IPS-NIHi11 (cell line): ENCODE results near the gene YTHDC1.
"Not testable (repeated sequence)": the region's sequence is repeated elsewhere in the genome, so short reads cannot be mapped to it uniquely, and the experiment has no call there.

Experiments used
- DNase-seq: peaks from one replicate; pipeline ENCODE4 v3.0.0; 2012; ENCODE audit warnings: mixed read lengths, low spot score

The YTHDC1 gene

GRCh38 chr4:68349649-68350360 lies at the start of gene YTHDC1:
YTHDC1 (minus strand) TSS chr4:68350090; CDS start chr4:68349753, 337 bp downstream.
- peak; percentile 96 for DNase-seq

- DNase-seq, result no peak
These were observed 49.4 kb upstream of the YTHDC1 start for GRCh38 chr4:68399306-68399705.

- DNase-seq, result no peak
These were observed 46.9 kb upstream of the YTHDC1 start for GRCh38 chr4:68396756-68397155.

GRCh38 chr4:68391436-68391835 lies 41.5 kb upstream of the YTHDC1 start:
- no peak for DNase-seq

- no peak for DNase-seq
These were observed 40.5 kb upstream of the YTHDC1 start for GRCh38 chr4:68390205-68390935.

GRCh38 chr4:68389386-68389913 lies 39.6 kb upstream of the YTHDC1 start:
- DNase-seq, result not testable (repeated sequence)

- no peak for DNase-seq
These were observed 38.5 kb upstream of the YTHDC1 start for GRCh38 chr4:68388347-68388865.

- no peak for DNase-seq
These were observed 35.4 kb upstream of the YTHDC1 start for GRCh38 chr4:68385267-68385666.

GRCh38 chr4:68383115-68383514 lies 33.2 kb upstream of the YTHDC1 start:
- no peak for DNase-seq

GRCh38 chr4:68378226-68378625 lies 28.3 kb upstream of the YTHDC1 start:
- DNase-seq, result no peak

GRCh38 chr4:68375667-68376559 lies 26.0 kb upstream of the YTHDC1 start:
- DNase-seq, result peak; percentile 64

GRCh38 chr4:68373513-68373912 lies 23.6 kb upstream of the YTHDC1 start:
- DNase-seq, result peak; percentile 84

- DNase-seq, result no peak
These were observed 22.7 kb upstream of the YTHDC1 start for GRCh38 chr4:68372588-68372987.

GRCh38 chr4:68369142-68369805 lies 19.4 kb upstream of the YTHDC1 start:
- no peak for DNase-seq

GRCh38 chr4:68368691-68369131 lies 18.8 kb upstream of the YTHDC1 start:
- DNase-seq, result no peak

- no peak for DNase-seq
These were observed 17.9 kb upstream of the YTHDC1 start for GRCh38 chr4:68367835-68368234.

GRCh38 chr4:68366600-68366999 lies 16.7 kb upstream of the YTHDC1 start:
- no peak for DNase-seq

- DNase-seq, result no peak
These were observed 15.2 kb upstream of the YTHDC1 start for GRCh38 chr4:68365068-68365467.

- DNase-seq, result no peak
These were observed 11.3 kb upstream of the YTHDC1 start for GRCh38 chr4:68361146-68361589.

- no peak for DNase-seq
These were observed 10.5 kb upstream of the YTHDC1 start for GRCh38 chr4:68360231-68360968.

- DNase-seq, result no peak
These were observed 9.6 kb upstream of the YTHDC1 start for GRCh38 chr4:68359508-68359907.
